NCI-H146 treated with DMSO at 0.1 percent for 48 hours (cell line): ENCODE measurements around the gene TNFAIP8.

ENCODE experiments used
- DNase-seq: peaks from one replicate; lab custom pipeline; 2025; ENCODE audit not compliant: unreplicated experiment; lab: John Stamatoyannopoulos, UW

Gene TNFAIP8

GRCh38 chr5:119328753-119329602 lies 26.8 kb upstream of the TNFAIP8 start:
- DNase-seq: no peak

DNA sequence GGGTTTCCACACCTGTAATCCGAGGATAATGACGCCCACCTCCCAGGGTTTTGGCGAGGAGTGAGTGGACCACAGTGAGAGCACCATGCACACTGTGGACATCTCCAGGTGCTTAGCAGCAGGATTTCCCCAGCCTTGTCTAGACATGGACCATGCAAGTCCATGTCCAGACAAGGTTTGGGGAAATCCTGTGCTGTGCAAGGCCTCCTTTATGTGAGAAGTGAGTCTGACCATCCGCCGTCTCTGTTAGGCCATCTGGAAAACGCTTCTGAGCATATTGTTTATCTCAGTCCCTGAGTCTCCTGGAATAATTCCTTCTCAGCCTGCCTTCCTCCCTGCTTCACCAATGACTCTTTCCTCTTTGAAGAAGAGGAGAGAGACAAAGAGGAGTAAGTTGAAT lies 26.2 kb upstream of the TNFAIP8 start:
- DNase-seq: no peak

DNA sequence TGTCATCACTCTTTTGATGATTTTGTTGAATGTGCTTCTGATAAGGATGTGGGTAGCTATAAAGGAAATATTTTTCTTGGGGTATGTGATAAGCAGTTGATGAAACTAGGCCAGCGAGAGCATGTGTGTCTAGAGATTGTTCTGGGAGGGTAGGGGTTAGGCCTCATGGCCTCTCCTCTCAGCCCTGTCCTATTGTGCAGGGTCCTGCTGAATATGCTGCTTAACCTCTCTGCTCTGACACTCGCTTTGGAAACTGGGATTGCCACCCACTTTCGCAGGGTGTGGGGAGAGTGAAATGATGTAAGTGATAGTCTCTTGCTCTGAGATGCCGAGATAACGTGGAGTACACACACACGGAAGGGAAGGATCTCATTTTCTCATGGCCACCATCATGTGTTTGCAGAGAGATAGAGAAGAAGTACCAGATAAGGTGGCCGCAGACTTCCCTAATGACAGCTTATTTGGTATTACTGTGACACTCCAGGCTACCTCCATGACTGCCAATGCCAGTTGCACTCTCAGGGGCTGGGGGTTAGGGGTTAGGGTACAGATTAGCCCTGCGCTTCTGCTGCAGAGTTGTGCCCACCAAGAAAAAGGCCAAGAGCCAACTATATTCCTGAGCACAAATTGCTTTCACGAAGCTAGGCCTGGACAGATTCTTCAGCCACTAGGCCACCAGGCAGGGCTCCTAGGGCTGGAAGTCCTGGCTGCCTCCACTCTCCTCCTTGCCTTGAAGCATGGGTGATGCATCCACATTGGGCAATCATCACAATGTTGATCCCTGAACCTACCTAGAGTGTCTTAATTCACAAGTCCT lies 25.2 kb upstream of the TNFAIP8 start:
- DNase-seq: no peak

DNA sequence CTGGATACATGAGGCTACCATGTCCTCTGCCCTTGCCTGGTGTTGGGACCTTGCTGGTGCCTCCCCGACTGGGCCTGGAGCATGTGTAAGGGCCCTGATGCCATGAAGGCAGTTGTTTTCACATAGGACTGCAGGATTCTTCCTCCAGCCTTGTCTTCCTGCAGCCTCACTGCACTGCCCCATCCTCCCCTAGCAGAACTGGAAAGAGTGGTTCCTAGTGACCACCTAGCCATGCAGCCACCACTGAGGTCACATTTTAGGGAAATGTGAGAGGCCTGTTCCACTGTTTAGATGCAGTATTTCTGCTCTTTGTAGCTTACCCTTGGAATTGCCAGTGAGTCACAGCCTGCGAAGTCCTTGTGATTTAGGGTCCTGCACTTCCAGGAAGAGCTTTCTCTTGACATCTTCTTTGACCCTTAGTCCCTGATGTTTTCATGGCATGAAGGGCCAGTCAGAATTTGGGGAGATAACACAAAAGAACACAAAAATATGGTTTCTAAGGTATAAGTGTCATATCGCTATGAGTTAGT lies 24.2 kb upstream of the TNFAIP8 start:
- DNase-seq: no peak

GRCh38 chr5:119332208-119332607 lies 23.6 kb upstream of the TNFAIP8 start:
- no peak for DNase-seq

DNA sequence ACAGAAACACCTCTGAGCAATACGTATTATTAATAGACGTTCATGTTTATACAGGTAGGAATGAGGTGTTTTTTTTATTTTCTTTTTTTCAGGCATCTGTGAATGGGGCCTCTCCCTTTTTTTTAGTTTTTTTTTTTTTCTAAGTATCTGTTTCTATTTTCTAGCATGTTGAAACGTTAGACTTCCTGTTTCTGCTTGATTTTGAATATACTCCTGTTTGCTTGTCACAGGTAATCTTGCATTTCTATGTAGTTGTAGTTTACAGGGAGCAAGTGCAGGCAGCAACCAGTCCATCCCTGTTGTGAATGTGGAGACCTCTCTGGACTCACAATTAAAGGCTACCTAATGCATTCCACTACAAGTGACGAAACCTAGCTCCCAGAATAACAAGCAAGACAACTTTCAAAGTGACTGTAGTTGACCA lies 22.8 kb upstream of the TNFAIP8 start:
- DNase-seq: no peak

GRCh38 chr5:119333421-119333851 lies 22.4 kb upstream of the TNFAIP8 start:
- no peak for DNase-seq

DNA sequence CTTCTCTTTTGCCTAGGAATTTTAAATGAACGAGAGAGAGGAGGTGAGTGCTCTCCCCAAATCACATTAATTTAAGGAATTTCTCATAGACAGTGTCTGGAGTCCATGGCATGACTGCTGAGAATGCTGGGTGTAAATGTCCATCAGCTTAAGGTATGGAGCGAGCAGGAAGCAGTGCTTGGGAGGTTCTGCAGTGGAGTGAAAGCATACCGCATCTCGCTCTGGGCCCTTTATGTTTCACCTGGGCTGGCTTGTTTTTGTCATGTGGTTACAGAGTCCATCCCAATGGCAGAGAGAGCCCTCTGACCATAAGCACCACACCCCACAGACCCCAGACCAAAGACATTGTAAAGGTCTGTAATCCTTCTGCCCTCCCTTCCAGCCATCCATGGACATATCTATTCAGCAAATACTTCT lies 20.6 kb upstream of the TNFAIP8 start:
- DNase-seq: no peak

GRCh38 chr5:119336262-119336661 lies 19.6 kb upstream of the TNFAIP8 start:
- DNase-seq: no peak

- no peak for DNase-seq
These were observed 18.8 kb upstream of the TNFAIP8 start for GRCh38 chr5:119336845-119337580.

DNA sequence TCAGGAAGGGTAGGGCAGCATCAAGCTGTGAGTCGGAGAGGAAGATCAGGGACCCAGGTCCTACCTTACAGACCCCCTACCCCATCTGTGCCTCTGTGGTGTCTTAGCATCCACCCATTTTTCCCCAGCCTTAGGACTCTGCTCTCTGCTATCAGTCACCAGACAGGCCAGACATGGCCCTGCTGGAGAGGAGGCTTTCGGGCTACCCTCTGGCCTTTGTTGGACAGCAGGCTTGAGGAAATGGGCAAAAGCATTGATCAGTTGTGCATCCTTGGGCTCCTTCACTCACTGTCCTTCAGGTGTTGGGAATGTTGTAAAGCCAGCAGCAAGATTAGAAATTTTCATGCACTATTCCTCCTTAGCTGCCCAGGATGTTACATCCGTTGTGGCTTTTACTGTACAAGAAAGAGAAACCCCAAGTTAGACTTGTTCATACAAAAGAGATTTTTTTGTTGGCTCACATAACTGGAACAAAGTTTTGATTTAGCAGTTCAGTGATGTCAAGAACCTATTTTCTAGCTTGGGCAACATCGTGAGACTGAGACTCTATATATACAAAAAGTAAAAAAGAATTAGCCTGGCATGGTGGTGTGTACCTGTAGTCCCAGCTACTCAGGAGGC lies 17.4 kb upstream of the TNFAIP8 start:
- no peak for DNase-seq

DNA sequence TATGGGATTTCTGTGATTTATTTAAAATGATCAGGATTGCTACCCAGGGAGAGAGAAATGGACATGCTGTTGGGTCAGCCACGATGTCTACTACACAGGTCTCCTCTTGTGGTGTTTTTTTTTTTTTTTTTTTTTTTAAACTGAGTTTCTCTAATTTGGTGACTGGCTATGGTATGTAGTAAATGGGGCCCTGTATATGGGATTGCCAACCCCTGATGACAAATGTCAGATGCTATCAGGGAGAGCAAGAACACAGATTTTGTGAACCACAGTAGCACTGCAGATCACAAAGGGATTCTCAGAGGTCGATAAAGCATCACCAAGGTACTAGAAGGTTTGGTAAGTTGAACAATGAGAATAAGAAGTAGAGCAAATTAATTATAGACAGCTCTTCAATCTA lies 16.5 kb upstream of the TNFAIP8 start:
- DNase-seq: no peak

DNA sequence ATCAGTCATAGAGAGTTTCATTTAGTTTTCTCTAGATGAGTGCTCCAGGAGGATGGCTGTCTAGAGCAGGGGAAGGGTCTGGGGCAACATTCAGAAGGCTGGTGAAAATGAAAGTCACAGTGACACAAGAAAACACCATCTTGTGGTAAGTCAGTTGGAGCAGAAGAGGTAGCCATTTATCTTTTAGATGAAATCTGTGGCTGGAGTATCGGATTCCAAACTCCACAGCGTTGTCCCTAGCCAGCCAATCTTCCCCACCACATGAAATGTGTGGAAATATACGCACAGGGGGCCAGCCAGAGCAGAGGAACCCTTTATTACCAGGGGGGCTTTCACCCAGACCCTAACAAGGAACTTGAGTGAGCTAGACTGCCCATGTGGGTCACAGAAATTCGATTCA lies 15.9 kb upstream of the TNFAIP8 start:
- no peak for DNase-seq

DNA sequence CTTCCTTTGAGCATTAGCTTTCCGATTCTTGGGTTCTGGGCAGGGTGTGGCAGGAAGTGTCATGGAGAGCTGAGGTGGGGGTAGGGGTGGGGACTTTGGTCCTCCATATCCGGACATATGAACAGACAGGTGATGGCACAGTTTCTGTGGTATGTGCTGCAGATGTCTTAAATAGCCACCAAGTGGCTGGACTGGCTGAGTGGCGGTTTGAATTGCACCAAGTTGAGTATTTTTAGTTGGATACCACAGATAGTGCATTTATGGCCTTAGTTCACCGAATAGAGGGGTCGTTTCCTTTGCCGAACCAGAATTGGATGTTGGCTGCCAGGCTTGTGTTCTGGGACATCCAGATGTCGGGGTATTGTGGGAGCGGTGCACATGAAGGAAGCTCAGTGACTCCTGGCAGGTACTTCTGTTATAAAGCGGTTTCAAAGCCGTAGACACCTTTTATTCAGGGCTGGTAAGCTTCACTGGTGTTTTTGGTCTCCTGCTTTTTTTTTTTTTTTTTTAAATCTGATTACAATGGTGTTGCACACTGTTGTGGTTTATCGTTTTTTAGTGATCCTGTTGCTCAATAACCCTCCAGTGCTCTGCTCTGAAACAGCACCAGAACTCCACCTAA lies 15.1 kb upstream of the TNFAIP8 start:
- DNase-seq: no peak

- DNase-seq: no peak
These were observed 14.1 kb upstream of the TNFAIP8 start for GRCh38 chr5:119341452-119342349.

- DNase-seq: no peak
These were observed 13.4 kb upstream of the TNFAIP8 start for GRCh38 chr5:119342406-119342805.

GRCh38 chr5:119343052-119343451 lies 12.8 kb upstream of the TNFAIP8 start:
- no peak for DNase-seq

DNA sequence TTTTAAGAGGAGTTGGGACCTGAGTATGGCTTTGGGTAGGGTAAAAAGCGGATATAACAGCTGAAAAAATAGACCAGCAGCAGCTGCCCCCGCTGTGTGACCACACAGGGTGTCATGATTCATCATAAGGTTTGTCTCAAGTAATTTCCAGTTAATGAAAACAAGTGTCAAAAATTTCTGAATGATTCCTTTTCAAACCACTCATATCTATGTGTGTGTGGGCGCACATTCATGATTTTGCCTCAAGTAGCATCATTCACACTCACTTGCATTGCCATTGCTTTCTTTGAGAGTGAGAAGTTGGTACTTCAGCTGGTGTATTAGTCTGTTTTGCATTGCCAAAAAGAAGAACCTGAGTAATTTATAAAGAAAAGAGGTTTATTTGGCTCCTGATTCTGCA lies 12.1 kb upstream of the TNFAIP8 start:
- no peak for DNase-seq

DNA sequence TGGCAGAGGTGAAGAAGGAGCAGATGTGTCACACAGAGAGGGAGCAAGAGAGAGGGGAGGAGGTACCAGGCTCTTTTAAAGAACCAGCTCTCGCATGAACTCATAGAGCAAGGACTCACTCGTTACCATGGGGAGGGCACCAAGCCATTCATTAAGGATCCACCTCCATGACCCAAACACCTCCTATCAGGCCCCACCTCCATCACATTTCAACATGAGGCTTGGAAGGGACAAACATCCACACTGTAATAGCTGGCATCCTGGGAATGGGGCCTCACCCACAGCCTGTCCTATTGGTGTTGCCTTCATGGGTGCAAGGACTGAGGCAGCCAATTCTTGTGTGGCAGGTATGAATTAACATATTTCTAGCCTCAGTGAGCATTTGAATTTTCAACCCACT lies 11.6 kb upstream of the TNFAIP8 start:
- DNase-seq: no peak
